Raji (cell line): Measurements from ENCODE around the gene DLGAP1.

Experiments
- POLR2A ChIP-seq: IDR thresholded peaks from 2 replicates; pipeline ENCODE4 v1.6.1; 2011; ENCODE audit warnings: low read depth, low read length, control low read depth; ENCODE audit not compliant: insufficient read depth

The DLGAP1 gene

DNA sequence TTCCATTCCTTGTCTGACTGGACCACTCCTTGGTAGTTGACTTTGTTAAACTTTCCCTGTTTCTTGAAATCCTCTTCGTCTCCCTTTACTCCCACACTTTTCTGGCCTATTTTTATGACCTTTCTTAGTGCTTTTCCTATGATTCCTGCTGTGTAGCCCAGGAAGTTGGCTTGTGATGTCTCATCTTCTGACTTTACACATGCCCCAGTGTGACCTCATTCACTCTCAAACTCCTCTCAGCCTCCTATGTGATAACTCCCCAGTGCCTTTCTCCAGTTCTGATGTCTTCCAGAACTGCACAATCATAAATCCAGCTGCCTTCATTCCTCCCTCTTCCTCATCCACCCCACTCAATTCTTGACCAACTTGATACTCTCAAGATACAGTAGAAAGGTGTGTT lies 597.6 kb downstream of the DLGAP1 start:
- no peak for TF ChIP-seq POLR2A

DNA sequence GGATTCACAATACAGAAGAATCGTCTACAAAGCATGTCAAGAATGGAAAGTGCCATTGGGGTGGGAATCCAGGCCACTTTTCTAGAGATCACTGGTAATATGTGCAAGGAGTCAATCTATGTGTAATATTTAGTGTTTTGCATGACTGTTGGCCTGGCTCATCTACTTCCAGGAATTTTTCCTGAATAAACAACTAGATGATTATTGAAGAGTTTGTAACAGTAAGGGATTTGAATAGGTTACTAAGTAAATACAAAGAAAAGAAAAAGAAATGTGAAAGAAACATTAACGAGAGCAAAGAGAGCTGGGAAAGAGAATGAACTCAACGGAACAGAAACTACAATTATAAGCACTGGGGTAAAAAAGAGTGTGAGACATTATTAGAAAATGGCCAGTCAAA lies 599.1 kb downstream of the DLGAP1 start:
- no peak for TF ChIP-seq POLR2A

DNA sequence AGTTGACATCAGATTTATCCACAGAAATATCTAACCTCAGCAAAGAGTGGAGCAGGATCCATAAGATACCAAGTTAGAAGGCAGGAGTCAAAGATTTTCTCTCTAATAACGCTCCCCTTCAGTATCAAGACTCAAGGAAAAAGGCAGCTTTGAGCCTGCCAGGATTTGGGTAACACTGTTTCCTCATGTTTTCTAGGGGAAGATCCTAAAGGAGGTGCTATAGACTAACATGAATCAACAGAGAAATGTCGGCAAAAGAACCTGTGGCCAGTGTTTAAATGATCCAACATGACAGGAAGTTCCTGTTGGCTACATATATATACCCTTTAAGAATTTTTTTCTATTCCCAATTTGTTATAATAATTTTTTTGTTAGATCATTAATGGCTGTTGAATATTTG lies 602.8 kb downstream of the DLGAP1 start:
- TF ChIP-seq POLR2A = no peak

DNA sequence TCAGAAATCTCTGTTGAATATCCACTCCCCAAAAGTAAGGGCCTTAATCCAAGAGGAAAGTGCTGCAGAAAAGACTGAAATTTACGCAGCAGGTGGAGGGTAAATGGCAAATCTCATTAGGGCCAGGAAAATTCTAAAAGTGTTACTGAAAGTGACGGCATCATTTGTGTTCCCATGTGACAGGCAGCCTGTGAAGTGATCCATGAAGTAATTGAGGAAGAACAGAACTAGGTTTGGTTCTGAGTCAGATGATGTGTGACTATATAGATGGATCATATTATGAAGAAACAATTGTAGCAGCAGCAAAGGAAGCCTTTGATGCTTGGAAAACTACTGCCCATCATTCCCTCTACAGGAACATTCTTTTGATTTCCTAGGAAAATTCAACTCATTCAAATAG lies 603.9 kb downstream of the DLGAP1 start:
- TF ChIP-seq POLR2A = no peak

DNA sequence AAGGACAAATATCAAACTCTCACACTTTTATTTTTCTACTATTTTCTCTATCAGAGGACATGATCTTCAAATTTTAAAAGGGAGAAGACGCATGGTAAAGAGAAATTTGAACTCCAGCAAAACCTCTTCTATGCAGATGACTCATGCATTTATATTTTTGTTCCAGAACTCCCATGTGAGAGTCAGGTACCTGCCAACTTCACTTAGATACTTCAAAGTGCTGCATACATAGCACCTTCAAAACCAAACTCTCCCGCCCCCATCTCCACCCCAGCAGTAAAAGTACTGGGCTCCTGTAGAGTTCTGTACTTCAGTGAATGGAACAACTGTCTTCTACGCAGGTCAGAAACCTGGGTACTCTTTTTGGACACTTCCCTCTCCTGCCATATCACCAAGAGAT lies 606.8 kb downstream of the DLGAP1 start:
- TF ChIP-seq POLR2A = no peak

DNA sequence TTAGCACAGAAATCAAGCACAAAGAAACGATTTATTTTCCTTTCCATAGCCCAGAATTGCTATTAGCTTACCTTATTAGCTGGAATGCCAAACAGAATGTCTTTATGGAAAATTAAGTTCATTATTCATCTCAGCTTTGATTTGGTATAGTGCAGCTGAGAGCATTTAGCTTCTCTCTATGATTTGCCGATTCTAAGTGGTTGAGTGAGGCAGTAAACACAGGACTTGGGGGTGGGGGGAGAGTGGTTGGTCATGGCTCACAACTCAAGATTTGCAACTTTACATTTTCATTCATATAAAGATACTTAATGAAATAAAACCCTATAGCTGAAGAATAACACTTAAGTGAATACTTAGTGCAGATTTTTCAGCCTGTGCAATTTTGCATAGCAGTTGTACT lies 609.9 kb downstream of the DLGAP1 start:
- TF ChIP-seq POLR2A = no peak

DNA sequence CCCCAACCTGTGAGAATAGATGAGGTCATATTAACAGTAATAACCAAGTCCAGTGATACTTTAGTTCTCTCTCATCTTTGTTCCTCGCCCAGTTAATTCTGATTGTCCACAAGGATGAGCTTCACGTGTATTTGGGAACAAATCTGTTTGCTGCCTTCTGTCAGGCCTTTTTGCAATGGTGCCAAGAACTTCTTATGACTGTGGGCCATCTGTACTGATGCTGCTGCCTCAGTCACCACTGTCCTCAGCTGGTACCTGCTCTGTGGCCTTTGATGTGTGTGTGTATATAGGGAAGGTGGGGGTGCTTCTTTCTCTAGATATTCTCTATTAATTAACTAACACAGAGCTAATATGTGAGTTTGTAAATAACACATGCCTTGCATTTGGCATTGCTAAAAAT lies 612.3 kb downstream of the DLGAP1 start:
- TF ChIP-seq POLR2A = no peak

DNA sequence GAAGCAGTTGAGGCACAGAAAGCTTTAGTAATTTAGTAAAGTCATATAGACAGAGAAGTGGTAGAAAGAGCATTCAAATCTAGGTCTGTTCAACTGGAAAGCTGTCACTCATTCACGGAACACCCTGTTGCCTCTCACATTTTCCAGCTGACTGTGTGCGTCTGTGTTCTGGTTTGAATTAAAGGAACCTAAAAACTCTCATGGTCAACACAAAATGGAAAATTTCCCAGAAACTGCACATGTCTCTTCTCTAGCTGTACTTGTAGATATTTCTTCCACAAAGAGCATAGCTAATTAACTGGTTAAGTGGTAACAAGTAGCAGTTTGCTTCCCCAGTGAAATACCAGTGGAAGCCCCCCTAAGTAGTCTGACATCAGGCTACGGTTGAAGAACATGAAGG lies 614.3 kb downstream of the DLGAP1 start:
- no peak for TF ChIP-seq POLR2A

DNA sequence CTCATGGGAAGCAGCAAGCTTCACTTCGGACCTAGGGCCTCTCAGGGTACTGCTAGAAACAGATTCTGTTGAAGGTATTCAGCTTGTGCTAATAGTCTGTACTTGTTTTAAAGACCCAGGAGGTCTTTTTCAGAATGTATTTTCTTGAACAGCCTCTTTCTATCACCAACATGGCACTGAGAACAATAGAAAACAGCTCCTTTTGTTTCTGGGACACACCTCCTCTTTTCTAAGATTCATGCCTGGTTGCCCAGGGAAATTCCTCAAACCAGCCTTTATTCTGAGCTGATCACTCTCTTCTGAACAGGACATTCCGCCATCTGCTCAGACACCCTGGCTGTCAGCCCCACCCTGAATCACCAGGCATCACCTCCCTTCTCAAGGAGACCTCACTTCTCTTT lies 615.5 kb downstream of the DLGAP1 start:
- no peak for TF ChIP-seq POLR2A

DNA sequence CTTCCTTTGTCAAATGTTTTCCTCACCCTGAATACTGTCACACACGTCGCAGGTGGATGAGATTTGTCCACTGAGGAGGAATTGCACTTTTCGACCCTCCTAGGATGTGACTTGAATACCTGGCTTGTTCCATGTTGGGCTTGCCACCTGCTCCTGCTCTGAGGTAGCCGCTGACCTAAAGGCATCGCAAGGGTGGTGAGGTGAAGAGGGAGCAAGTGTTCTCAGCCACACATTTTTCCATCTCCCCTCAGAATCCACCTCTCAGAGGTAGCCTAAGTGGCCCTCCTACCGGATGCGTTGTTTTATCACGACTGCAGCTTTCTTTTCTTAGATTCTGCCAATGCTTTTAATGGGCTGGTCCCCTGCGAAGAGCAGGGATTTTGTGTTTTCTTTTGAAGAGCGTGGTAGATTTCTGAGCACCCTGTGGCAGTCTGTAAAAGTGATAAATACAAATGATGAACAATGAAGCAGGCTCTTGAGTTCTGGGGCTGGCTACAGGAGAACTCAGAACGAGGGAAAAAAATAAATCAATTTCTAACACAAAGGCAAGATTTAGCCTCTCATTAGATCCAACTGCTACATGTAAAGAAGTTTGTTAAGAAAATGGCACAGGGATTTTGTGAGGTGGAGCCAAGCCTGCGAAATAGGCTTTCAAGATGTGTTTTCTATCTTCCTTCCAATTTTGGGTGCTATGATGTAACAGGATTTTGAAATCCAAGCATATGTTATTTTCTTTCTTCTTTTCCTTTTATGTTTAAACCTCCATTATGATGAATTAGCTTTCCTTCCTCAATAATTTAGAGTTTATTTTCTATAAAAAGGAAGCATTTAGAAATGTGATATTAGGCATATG lies 618.4 kb downstream of the DLGAP1 start:
- TF ChIP-seq POLR2A = no peak

DNA sequence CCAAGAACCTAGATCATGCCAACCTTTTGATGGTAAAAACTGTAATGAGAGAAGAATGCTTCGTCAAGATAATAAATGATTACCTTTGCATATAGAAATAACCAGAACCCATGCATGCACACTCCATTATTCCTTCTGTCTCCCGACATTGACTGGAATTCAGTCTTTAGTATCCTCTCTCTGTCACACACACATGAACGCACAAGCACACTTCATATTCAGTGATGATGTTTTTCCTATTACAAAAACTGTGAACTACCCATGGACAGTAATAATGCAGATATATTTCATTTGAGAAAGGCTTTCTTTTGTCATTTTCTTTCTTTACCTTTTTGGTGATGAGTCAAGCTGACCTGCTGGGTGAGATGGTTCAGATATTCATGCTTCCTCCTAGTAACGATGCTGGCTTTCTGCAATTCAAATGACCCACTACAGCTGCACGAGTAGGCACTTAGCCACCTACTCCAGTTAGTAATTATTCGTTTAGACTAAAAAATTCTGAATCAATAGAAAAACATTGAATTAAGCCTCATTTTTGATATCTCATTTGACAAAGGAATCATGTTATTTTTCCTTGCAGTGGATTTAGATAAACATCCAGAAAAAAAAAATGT lies 623.0 kb downstream of the DLGAP1 start:
- TF ChIP-seq POLR2A = no peak

DNA sequence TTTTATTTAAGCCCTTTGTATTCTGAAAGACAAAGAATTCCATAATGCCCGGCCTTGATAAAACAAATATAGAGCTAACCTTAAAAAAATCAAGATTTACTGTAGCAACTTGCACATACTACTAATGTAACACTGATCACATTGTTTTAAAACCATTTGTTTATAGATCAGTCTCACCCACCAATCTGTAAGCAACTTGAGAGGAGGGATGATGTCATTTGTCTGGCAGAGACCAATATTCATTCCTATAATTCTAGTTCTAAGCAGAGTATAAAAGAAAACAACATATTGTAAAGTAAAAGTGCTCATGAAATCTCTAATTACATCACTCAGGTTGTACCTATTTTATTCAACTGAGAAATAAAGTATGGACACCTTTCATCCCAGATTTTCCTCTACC lies 624.5 kb downstream of the DLGAP1 start:
- TF ChIP-seq POLR2A = no peak

DNA sequence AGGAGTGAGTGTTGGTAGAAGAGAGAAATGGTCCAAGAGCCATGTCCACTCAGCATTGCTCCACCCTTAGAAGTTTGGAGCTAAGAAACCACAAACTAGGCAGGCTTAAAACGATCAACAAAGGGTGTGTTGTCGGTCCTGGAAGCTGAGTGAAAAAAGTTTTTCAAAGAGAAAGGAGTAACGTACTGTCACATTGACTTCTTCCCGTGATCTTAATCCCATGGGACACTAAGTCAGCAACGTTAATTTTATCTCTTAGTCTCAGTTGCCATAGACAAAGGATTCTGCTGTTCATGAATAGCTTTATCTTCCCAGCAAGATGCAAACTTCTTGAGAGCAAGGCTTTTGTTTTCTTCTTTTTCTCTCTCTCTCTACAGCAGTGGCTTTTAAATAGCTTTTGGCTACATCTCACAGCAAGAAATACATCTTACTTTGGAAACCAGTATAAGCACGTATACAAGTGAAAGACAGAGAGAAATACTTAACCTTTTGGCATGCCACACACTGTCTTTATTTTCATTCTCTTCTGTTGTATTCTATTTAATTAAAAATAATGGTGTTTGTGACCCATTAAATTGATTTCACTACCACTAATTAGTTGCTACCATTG lies 627.8 kb downstream of the DLGAP1 start:
- no peak for TF ChIP-seq POLR2A

DNA sequence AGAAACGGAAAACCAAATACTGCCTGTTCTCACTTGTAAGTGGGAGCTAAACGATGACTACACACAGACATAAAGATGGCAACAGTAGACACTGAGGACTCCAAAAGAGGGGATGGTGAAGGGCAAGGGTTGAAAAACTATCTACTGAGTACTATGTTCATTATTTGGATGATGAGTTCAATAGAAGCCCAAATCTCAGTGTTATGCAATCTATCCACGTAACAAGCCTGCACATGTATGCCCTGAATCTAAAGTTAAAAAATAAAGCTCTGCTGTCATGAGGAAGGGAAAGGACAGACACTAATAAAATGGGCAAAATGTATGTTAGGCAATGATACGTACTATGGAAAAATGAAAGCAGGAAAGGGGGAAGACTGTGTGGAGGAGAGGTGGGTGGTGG lies 629.1 kb downstream of the DLGAP1 start:
- TF ChIP-seq POLR2A = no peak

DNA sequence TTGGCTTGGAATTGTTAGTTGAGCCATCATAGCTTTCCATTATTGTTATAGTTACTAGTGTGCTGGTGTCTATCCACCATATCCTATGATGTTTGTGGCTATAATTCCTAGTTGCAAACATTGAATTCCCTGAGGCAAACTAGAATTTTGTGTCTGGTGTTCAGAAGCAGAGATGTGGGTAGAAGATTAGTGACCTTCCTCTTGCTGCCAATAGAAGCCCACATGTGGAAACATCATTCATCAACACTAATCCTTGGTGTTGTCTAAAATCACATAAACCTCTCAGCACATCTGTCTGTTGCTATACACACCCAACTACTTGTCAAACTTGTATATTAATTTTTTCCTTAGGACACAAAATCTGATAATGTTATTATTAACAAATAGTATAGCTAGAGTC lies 631.0 kb downstream of the DLGAP1 start:
- TF ChIP-seq POLR2A = no peak

DNA sequence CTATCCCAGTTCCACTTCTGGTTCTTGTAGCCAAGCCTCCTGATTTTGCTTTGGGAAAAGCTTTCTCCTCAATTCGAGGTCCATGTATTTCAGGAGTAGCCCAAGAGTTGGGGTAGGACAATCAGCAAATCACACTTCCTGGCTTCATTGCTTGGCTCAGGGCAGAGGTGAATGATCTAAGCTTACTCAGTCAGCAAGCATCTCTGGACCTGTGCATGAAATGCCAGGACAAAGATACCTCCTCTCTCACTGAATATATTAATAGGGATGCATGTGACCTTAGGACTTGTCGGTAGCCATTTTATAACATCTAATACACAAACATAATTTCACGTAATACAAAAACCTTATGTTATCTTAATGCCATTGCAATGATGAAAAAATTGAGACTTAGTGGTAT lies 632.0 kb downstream of the DLGAP1 start:
- no peak for TF ChIP-seq POLR2A

DNA sequence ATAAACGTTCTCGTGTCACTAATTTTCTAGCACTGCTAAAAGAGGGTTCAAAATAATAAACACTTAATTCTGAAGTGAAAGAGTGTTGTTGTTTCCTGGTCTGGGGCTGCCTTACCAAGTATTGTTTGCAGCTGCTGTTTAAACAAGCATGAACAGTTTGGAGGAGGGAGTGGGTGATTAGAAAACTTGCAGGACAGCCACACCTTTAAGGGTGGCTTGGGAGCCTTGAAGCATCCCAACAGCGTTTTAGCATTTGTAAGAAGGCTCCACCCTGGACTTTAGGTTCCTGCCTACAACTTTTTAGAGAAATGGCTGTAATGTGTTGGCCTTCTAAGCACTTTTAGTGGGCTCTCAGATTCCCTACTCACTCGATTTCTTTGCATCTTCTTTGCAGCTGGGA lies 633.6 kb downstream of the DLGAP1 start:
- TF ChIP-seq POLR2A = no peak

DNA sequence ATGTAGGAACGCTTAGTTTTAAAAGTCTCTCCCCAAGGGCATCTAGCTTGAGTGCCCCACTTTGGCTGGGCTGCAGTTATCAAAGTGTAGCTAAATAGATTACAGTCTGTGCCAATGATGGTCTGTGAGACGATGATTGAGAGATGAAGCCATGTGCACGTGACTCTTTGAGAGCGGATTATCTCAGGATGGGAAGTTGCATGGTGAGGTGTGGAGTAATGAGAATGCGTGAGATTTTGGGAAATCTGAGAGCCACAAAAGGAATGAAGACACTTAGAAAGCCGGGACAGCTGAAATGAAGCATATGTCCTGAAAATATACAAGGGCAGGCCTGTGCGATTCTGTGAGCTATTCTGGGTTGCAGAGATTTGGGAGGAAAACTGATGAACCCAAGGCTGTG lies 635.1 kb downstream of the DLGAP1 start:
- no peak for TF ChIP-seq POLR2A
